ENCODE data around the gene SYNJ2. TPM values are rescaled to one million over a fixed set of nuclear protein-coding genes. Genes with fewer than 3 reads are reported as not detected.

The SYNJ2 gene
- total and polyA plus RNA-seq, 2 donors (not counting 3 experiments of a cell fraction or from before 2014, with no cell fraction given), result 35.1 to 78.2 TPM

GRCh38 chr6:158003910-158004700 lies 22.4 kb downstream of the SYNJ2 start:
- TF ChIP-seq MAX (IDR thresholded peaks at IDR 0.05; ENCODE audit: insufficient read depth, insufficient read length), result no peak
- no peak for TF ChIP-seq FOS (IDR thresholded peaks at IDR 0.05; ENCODE audit: borderline replicate concordance, insufficient read depth, low read length)
- no peak for TF ChIP-seq CTCF (IDR thresholded peaks at IDR 0.05; ENCODE audit: extremely low read depth in 1 of 2, insufficient read depth in 1 of 2, low read depth in 1 of 2, low read length in 2 of 2)
- TF ChIP-seq JUN (IDR thresholded peaks at IDR 0.05; ENCODE audit: borderline replicate concordance, insufficient read depth, insufficient read length, low read depth), result no peak
- TF ChIP-seq POLR2A (IDR thresholded peaks at IDR 0.05; ENCODE audit: low read depth, low read length), result no peak
- TF ChIP-seq GATA2 (IDR thresholded peaks at IDR 0.05; ENCODE audit: insufficient read depth, insufficient read length, low read depth, low read length), result no peak
- no peak for TF ChIP-seq EZH2 (IDR thresholded peaks at IDR 0.05; ENCODE audit: borderline replicate concordance, low read depth, low read length, severe bottlenecking)
- no peak for TF ChIP-seq MYC (IDR thresholded peaks at IDR 0.05; ENCODE audit: low read depth, low read length)
- TF ChIP-seq POLR2AphosphoS5 (IDR thresholded peaks at IDR 0.05; ENCODE audit: insufficient read depth, low read depth, low read length), result no peak
- H3K36me3 ChIP-seq (ENCODE audit: control insufficient read depth in 2 of 2, extremely low read depth in 1 of 2, insufficient read depth in 2 of 2, low read length in 2 of 2), result no peaks in the 10 kb centered on the region
- H3K27ac ChIP-seq (ENCODE audit: insufficient read depth, low read depth, low read length), result peak overlapping the region; percentile 91
- TSS peak; percentile 84 for BruUV-seq (replicated peaks)
- ChIA-PET CTCF (interaction anchor here (0.7 to 3.4 kb wide), 15 partner anchors 9 to 247 kb away, joined by 3 to 28 read pairs (median 5); partner anchors contain the start of gene SYNJ2), POLR2A (interaction anchor here (0.9 to 1.2 kb wide), 4 partner anchors 11 to 65 kb away, joined by 3 to 5 read pairs (median 4); no protein-coding TSS in a partner anchor)
- H3K27me3 ChIP-seq (ENCODE audit: control insufficient read depth in 2 of 2, insufficient read depth in 2 of 2, low read length in 2 of 2), result no peaks in the 10 kb centered on the region
- H2AFZ ChIP-seq (ENCODE audit: low read depth, low read length), result no peak overlapping the region
- H3K4me3 ChIP-seq (replicated peaks in 1 of 3; ENCODE audit: insufficient read depth in 1 of 3, low read depth in 1 of 3, low read length in 3 of 3), result no peak overlapping the region
- dilution Hi-C loops (cut with MboI; ENCODE audit: extremely low pct_ligation_motif_present, low sequenced_read_pairs) (no loop called here), intact Hi-C loops (cut with micrococcal nuclease) (loop anchor here (1.0 kb wide), 6 partner anchors 14 to 65 kb away; partner anchors contain the start of gene SYNJ2)
- peak overlapping the region; percentile 28 for H3K4me2 ChIP-seq (ENCODE audit: insufficient read depth, low read length)
- peaks cover 83% of the 10 kb centered on the region for H3K79me2 ChIP-seq (ENCODE audit: control insufficient read depth, insufficient read depth, low read length)
- H3K4me1 ChIP-seq (ENCODE audit: control insufficient read depth, extremely low read depth, insufficient read depth, low read length), result peaks cover 41% of the 10 kb centered on the region
- H3K9me1 ChIP-seq (replicated peaks; ENCODE audit: control insufficient read depth, extremely low read depth, insufficient read depth, low read length), result no peaks in the 10 kb centered on the region
- H4K20me1 ChIP-seq (replicated peaks; ENCODE audit: control insufficient read depth, extremely low read depth, insufficient read depth, low read length), result no peaks in the 10 kb centered on the region
- DNase-seq (ENCODE audit: low read depth, low spot score) (no peak), FAIRE-seq (peak; percentile 48)
- peak overlapping the region; percentile 65 for H3K9ac ChIP-seq (replicated peaks; ENCODE audit: extremely low read depth, insufficient read depth, low read length)
- no peaks in the 10 kb centered on the region for H3K9me3 ChIP-seq (replicated peaks; ENCODE audit: control insufficient read depth, insufficient read depth, low read length)
